Thyroid gland (tissue), 4 donors: ENCODE data around the gene UGT1A7.

ENCODE experiments used
- POLR2A ChIP-seq, 2 donors: fragments of 450-650 bp; IDR thresholded peaks; one replicate each; pipeline ENCODE4 v1.6.1; 2017; ENCODE audit warnings: antibody characterized with exemption in 2 of 2, mild to moderate bottlenecking in 2 of 2, moderate library complexity in 1 of 2
- TF ChIP-seq, protein P1 (sequence below), 6 experiments: fragments of 200-600 bp in 3 of 6; fragments of 450-650 bp in 3 of 6; sonication (generic) in 3 of 6; IDR thresholded peaks; one replicate each; pipeline ENCODE4 v1.5.1; 2016 to 2019; ENCODE audit warnings: antibody characterized with exemption in 6 of 6, mild to moderate bottlenecking in 2 of 6, inconsistent platforms in 1 of 6, moderate library complexity in 1 of 6

- TF ChIP-seq, protein P1, sequence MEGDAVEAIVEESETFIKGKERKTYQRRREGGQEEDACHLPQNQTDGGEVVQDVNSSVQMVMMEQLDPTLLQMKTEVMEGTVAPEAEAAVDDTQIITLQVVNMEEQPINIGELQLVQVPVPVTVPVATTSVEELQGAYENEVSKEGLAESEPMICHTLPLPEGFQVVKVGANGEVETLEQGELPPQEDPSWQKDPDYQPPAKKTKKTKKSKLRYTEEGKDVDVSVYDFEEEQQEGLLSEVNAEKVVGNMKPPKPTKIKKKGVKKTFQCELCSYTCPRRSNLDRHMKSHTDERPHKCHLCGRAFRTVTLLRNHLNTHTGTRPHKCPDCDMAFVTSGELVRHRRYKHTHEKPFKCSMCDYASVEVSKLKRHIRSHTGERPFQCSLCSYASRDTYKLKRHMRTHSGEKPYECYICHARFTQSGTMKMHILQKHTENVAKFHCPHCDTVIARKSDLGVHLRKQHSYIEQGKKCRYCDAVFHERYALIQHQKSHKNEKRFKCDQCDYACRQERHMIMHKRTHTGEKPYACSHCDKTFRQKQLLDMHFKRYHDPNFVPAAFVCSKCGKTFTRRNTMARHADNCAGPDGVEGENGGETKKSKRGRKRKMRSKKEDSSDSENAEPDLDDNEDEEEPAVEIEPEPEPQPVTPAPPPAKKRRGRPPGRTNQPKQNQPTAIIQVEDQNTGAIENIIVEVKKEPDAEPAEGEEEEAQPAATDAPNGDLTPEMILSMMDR (IDR thresholded peaks at IDR 0.05), result no peak
- no peak for TF ChIP-seq POLR2A (IDR thresholded peaks at IDR 0.05)
Measured at GRCh38 chr2:233761040-233761769, 79.5 kb downstream of the UGT1A7 start.
